Posterior cingulate gyrus (tissue), 11 donors: ENCODE data around the gene PKD2L1.
A peak's percentile ranks its signal among the peaks of the same experiment; 100 is the strongest.
"Not testable (repeated sequence)": the region's sequence is repeated elsewhere in the genome, so short reads cannot be mapped to it uniquely, and the experiment has no call there.

Source experiments
- DNase-seq, 10 donors: peaks; one replicate each; pipeline versions ENCODE4 v3.0.0 to v3.0.0-alpha.2; 2020 to 2021; ENCODE audit warnings: mixed read lengths in 3 of 10
- intact Hi-C: fragments of 100-400 bp; cut with DNase I; formaldehyde crosslinking; loops from one replicate; pipeline ENCODE4 v1.15.1; 2023

Gene PKD2L1

DNA sequence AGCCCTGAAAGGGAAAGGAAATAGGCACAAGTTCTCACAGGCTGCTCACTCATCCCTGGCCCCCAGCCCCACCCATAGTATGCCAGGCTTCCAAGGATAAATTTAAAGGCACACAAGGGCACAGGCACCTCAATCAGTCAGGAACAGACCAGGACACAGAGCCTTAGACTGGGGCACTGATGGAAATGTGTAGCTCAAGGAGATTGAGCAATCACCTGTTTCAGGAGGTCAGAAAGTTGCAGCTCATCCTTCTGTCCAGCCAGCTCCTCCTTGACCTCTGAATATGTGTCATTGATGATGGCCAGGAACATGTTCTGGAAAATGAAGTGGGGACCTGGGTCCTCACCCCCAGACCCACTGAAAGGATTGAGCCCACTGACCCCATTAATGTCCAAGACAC lies 37.0 kb downstream of the PKD2L1 start:
- intact Hi-C loops, result no loop called here

DNA sequence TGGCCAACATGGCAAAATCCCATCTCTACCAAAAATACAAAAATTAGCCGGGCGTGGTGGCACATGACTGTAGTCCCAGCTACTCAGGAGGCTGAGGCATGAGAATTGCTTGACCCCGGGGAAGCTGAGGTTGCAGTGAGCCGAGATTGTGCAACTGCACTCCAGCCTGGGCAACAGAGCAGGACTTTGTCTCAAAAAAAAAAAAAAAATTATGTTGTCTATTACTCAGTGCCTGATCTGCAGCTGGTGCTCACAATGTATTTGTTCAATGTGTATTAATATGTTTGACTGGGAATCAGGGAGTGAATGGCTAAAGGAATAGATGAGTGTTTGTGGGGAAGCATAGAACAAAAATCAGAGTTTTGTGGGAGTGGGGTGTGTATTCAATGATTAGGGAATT lies 37.7 kb downstream of the PKD2L1 start:
- DNase-seq, intact Hi-C loops: not testable (repeated sequence)

More for the DNA sequence above, 37.0 kb downstream of the PKD2L1 start:
- no peak for DNase-seq

DNA sequence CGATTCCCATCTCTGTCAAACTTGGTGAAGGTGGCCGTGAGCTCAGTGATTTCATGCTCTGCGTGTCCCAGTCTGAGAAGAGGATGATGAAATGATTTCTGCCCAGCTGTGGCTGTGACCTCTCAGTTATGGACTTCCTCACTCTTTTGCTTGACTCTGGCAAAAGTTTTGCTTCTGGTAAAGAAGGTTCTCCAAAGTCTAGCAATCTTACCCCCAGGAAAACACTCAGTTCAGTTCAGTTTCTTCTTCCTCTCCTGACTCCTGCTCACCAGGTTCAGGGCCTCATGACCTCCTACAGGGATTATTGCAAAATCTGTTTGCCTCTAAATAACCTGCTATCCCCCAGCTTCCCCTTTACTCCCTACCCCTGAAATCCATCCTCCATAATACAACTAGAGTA lies 38.7 kb downstream of the PKD2L1 start:
- no peak for DNase-seq
- intact Hi-C loops, result no loop called here

DNA sequence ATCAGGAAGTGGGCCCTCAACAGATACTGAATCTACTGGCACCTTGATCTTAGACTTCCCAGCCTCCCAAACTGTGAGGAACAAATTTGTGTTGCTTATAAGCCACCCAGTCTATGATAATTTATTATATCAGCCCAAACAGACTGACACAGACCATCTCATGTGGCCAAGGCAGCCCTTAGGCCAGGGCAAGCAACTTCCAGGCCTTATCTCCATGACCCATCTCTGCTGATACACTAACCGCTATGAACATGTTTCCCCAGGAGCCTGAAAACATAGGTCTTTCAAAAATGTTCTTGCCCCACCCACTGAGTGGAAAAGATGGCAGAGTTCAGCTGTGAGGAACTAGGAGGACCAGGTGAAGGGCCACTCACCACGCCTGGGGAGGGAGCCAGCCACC lies 40.4 kb downstream of the PKD2L1 start:
- DNase-seq, result no peak
- intact Hi-C loops, result loop anchor here (5.0 kb wide), 1 partner anchor 53 kb away; no protein-coding TSS in a partner anchor

DNA sequence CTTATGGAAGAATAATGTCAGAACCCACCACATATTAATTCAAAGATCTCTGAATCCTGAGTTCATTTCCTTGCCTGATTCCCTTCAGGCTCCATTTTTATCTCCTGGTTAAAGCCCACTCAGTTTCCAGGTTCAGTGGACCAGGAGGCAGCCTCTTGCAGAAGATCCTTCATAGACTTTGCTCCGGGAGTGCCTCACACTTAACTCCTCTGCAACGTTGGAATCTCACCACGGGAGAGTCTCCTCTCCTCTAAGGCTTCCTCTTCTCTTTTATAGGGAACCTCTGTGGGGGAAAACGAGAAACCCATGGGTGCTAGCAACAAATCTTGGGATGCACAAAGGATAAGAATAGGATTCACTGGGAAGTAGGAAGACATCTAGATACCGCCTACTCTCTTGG lies 41.8 kb downstream of the PKD2L1 start:
- intact Hi-C loops, result loop anchor here (5.0 kb wide), 1 partner anchor 54 kb away; no protein-coding TSS in a partner anchor
- no peak for DNase-seq

GRCh38 chr10:100287756-100288155 lies 42.3 kb downstream of the PKD2L1 start:
- intact Hi-C loops, result loop anchor here (5.0 kb wide), 1 partner anchor 55 kb away; no protein-coding TSS in a partner anchor
- no peak for DNase-seq

GRCh38 chr10:100286051-100287033 lies 43.7 kb downstream of the PKD2L1 start, which contains the start of gene BLOC1S2:
Gene BLOC1S2 (minus strand): TSS chr10:100286680. CDS start chr10:100286659, 21 bp downstream.
- intact Hi-C loops, result loop anchor here (5.0 kb wide), 1 partner anchor 56 kb away; no protein-coding TSS in a partner anchor
- peak; percentile 83 to 98 (median 88) for DNase-seq

DNA sequence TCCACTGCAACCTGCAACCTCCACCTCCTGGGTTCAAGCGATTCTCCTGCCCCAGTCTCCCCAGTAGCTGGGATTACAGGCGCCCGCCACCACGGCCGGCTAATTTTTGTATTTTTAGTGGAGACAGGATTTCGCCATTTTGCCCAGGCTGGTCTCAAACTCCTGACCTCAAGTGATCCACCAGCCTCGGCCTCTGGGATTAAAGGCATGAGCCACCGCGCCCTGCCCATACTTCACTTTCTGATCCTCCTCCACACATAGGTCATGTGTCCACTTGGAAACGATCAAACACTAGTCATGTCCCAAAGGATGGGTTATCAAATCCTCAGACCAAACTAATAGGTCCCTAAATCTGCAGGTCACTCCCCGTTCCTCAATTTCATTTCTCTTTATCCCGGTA lies 44.7 kb downstream of the PKD2L1 start:
- peak in 1 of 10 donors; percentile 65 for DNase-seq
- intact Hi-C loops, result loop anchor here (5.0 kb wide), 1 partner anchor 57 kb away; no protein-coding TSS in a partner anchor

GRCh38 chr10:100282907-100283306 lies 47.1 kb downstream of the PKD2L1 start:
- intact Hi-C loops, result no loop called here
- DNase-seq, result no peak

DNA sequence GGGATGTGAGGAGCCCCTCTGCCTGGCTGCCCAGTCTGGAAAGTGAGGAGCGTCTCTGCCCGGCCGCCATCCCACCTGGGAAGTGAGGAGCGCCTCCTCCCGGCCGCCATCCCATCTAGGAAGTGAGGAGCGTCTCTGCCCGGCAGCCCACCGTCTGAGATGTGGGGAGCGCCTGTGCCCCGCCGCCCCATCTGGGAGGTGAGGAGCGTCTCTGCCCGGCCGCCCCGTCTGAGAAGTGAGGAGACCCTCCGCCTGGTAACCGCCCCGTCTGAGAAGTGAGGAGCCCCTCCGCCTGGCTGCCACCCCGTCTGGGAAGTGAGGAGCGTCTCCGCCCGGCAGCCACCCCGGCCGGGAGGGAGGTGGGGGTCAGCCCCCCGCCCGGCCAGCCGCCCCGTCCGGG lies 53.1 kb downstream of the PKD2L1 start:
- intact Hi-C loops, DNase-seq: not testable (repeated sequence)

DNA sequence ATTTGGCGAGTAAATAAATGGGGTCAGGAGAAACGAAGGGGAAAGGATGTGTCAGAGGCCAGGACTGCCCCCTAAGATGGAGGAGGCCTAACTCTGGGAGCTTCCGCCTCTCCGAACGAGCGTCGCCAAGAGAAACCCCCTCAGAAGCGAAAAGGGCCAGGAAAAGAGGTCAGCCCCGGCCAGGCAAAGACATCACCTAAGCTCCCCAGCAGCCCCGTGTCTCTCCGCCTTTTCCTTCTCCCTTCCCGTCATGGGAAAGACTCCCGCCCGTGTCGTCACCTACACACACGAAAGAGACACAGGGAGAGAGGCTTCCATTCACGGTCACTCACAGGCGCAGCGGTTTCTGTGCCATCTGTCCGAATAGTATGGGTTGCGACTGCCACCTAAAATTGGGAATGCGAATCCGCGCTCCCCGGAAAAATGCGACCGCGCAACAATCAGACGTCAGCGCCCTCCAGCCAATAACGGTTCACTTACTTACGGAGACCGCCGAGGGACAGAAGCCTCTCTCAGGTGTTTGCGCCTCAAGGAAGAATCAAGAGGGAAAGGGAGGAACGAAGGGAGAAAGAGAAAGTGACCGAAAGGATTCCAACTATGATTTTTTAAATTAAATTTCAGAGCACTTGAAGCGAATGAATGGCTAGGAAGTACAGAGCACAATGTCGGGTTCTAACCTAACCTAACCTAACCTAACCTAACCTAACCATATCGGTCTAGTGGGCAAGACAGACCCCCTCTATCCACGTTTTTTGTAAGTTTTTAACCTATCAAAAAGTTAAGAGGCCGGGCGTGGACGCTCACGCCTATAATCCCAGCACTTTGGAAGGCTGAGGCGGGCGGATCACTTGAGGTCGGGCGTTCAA lies 62.6 kb downstream of the PKD2L1 start, which contains the start of gene CWF19L1:
Gene CWF19L1 (minus strand): TSS at position 400 of the 866 bp plus-strand sequence. CDS start 45 bp downstream, at position 355.
- peak; percentile 81 to 97 (median 86) for DNase-seq
- intact Hi-C loops, result loop anchor here (1.0 kb wide), 1 partner anchor 81 kb away; the partner anchor contains the start of gene ERLIN1

GRCh38 chr10:100265821-100266485 lies 64.1 kb downstream of the PKD2L1 start:
- DNase-seq, result peak in 1 of 10 donors; percentile 58
- intact Hi-C loops, result no loop called here

DNA sequence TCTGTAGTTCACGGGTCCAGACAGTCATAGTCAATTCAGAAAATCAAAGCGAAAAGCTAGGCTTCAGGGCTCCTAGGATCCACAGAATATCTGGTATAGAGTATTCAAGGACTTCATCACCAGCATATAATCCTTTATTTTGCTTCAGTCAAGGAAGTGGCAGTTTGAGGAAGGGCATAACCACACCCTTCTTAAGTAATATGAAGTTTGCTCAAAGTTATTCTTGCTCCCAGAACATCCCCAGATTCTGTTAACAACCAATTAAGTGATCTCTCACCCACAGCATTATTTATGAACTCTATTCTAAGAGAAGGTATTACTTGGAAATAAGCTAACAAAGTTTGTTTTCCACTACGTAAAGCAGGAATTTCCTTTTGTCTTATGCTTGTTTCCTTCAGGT lies 75.8 kb downstream of the PKD2L1 start:
- intact Hi-C loops, result no loop called here
- no peak for DNase-seq

DNA sequence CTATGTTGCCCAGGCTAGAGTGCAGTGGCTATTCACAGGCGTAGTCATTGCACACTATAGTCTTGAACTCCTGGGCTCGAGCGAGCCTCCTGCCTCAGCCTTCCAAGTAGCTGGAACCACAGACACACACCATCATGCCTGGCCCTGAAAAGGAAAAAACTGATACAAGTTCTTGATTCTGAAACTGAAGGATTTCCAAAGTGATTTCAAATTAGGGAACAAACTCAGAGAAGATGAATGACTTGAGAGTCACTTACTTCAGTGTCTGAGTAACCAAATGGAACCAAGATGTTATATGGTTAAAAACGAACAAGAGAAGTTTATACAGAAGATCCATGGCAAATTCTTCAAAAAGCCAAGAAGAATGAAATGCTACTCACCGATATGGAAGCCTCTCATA lies 77.0 kb downstream of the PKD2L1 start:
- intact Hi-C loops, result no loop called here
- DNase-seq, result no peak

DNA sequence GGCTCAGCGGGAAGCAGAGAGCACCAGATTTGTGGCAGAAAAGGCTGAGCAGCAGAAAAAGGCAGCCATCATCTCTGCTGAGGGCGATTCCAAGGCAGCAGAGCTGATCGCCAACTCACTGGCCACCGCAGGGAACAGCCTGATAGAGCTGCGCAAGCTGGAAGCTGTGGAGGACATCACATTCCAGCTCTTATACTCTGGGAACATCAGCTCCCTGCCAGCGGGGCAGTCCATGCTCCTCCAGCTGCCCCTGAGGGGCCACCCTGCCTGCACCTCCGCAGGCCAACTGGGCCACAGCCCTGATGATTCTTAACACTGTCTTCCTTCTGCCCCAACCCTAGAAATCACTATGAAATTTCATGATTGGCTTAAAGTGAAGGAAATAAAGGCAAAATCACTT lies 81.2 kb downstream of the PKD2L1 start:
- intact Hi-C loops, result no loop called here
- DNase-seq, result no peak

GRCh38 chr10:100245484-100246220 lies 84.4 kb downstream of the PKD2L1 start:
- intact Hi-C loops, result no loop called here
- no peak for DNase-seq

GRCh38 chr10:100239851-100240250 lies 90.2 kb downstream of the PKD2L1 start:
- intact Hi-C loops, result no loop called here
- no peak for DNase-seq

GRCh38 chr10:100238429-100238828 lies 91.6 kb downstream of the PKD2L1 start:
- intact Hi-C loops, result no loop called here

More at GRCh38 chr10:100238429-100238828, 91.6 kb downstream of the PKD2L1 start:
- DNase-seq, result no peak
